HFFc6 (cell line): Measurements from ENCODE around the gene SGK2. TPM values are rescaled to one million over a fixed set of nuclear protein-coding genes. Genes with fewer than 3 reads are reported as not detected.

Experiments used
- DNase-seq: peaks from one replicate; pipeline ENCODE4 v3.0.0-alpha.2; 2018
- H3K27ac Mint-ChIP-seq: 2 replicates; pipeline ENCODE4 v1.8.0; 2020; ENCODE audit warnings: mild to moderate bottlenecking, mixed read lengths
- H3K27me3 Mint-ChIP-seq: 2 replicates; pipeline ENCODE4 v1.8.0; 2021; ENCODE audit warnings: mild to moderate bottlenecking, moderate library complexity, mixed read lengths; ENCODE audit not compliant: insufficient read depth
- H3K36me3 Mint-ChIP-seq: 2 replicates; pipeline ENCODE4 v1.8.0; 2021; ENCODE audit warnings: low read depth, mixed read lengths
- H3K4me1 Mint-ChIP-seq: 2 replicates; pipeline ENCODE4 v1.8.0; 2020; ENCODE audit warnings: low read depth, mixed read lengths
- H3K4me3 Mint-ChIP-seq: 2 replicates; pipeline ENCODE4 v1.8.0; 2020; ENCODE audit warnings: mild to moderate bottlenecking, moderate library complexity, mixed read lengths
- H3K9me3 Mint-ChIP-seq: 2 replicates; pipeline ENCODE4 v1.8.0; 2020; ENCODE audit warnings: mild to moderate bottlenecking, mixed read lengths
- total RNA-seq, 6 experiments: library from RNA; stranded (reverse); fragmentation: NEBNext Ultra II Directional; extraction: Animal tissue kit (Norgen Biotek cat#: 25700); gene quantifications; 2 replicates in 1 of 6; 3 replicates in 5 of 6; pipeline ENCODE4 v1.2.3, GENCODE V29; 2021
- TF ChIP-seq, protein P1 (sequence below): fragments of 200-600 bp; sonication (generic); IDR thresholded peaks from 2 replicates; pipeline ENCODE4 v1.5.0; 2021; ENCODE audit warnings: antibody characterized with exemption, mild to moderate bottlenecking

Gene SGK2
- total RNA-seq, 6 experiments from 2014 or later: 0.09 TPM; not detected in 5

- H3K27ac Mint-ChIP-seq: peak overlapping the region; percentile 93
- no peaks in the 10 kb centered on the region for H3K36me3 Mint-ChIP-seq
- DNase-seq: no peak
- no peaks in the 10 kb centered on the region; the same call in 1 of the 2 replicates for H3K27me3 Mint-ChIP-seq
- TF ChIP-seq, protein P1, sequence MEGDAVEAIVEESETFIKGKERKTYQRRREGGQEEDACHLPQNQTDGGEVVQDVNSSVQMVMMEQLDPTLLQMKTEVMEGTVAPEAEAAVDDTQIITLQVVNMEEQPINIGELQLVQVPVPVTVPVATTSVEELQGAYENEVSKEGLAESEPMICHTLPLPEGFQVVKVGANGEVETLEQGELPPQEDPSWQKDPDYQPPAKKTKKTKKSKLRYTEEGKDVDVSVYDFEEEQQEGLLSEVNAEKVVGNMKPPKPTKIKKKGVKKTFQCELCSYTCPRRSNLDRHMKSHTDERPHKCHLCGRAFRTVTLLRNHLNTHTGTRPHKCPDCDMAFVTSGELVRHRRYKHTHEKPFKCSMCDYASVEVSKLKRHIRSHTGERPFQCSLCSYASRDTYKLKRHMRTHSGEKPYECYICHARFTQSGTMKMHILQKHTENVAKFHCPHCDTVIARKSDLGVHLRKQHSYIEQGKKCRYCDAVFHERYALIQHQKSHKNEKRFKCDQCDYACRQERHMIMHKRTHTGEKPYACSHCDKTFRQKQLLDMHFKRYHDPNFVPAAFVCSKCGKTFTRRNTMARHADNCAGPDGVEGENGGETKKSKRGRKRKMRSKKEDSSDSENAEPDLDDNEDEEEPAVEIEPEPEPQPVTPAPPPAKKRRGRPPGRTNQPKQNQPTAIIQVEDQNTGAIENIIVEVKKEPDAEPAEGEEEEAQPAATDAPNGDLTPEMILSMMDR: peak; percentile 2; the same call in 1 of the 2 replicates
- peak overlapping the region; percentile 97 for H3K4me3 Mint-ChIP-seq
- H3K4me1 Mint-ChIP-seq: peaks cover 10% of the 10 kb centered on the region
- no peaks in the 10 kb centered on the region for H3K9me3 Mint-ChIP-seq
Measured at GRCh38 chr20:43514648-43514999, 44.2 kb upstream of the SGK2 start.

- TF ChIP-seq, protein P1: no peak
- Mint-ChIP-seq H3K9me3 (no peaks in the 10 kb centered on the region), H3K4me1 (peaks cover 10% of the 10 kb centered on the region), H3K36me3 (no peaks in the 10 kb centered on the region), H3K4me3 (peak overlapping the region; percentile 97; the same call in 1 of the 2 replicates), H3K27me3 (no peaks in the 10 kb centered on the region; the same call in 1 of the 2 replicates), H3K27ac (no peak overlapping the region; the same call in 1 of the 2 replicates)
- DNase-seq: no peak
Measured at GRCh38 chr20:43515628-43516027, 43.2 kb upstream of the SGK2 start.

DNA sequence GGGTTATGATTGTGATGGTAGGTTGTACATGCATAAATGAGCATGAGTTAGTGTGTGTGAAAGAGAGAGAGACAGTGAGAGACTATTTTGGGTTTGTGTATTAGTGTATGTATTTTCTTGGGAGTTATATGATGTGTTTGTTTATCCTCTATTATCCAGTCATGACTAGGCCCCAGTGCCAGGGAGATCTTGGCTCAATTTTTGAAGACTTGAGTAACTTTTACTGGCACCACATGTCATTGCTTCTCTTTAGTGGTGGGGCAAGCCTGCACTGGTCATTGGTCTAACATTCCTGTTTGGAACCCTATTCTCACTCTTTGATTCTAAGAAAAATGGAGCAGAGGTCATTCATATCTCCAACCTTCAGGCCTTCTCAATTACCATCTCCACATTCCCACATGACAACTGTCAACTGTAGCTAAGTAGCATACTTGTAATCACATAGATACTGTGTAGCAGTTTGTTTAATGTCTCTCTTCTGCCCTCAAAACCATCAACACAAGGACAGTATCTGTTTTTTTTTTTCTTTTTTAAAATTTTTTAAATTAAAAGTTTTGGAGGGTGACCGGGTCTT is 42.5 kb upstream of the SGK2 start:
- Mint-ChIP-seq H3K4me3 (no peak overlapping the region), H3K4me1 (peaks cover 10% of the 10 kb centered on the region), H3K27ac (no peak overlapping the region), H3K9me3 (no peaks in the 10 kb centered on the region), H3K27me3 (no peaks in the 10 kb centered on the region; the same call in 1 of the 2 replicates), H3K36me3 (no peaks in the 10 kb centered on the region)
- TF ChIP-seq, protein P1: no peak
- DNase-seq: no peak

- no peaks in the 10 kb centered on the region for H3K36me3 Mint-ChIP-seq
- H3K27ac Mint-ChIP-seq: no peak overlapping the region
- no peak overlapping the region for H3K4me3 Mint-ChIP-seq
- TF ChIP-seq, protein P1: no peak
- H3K9me3 Mint-ChIP-seq: no peaks in the 10 kb centered on the region
- no peak for DNase-seq
- peaks cover 10% of the 10 kb centered on the region for H3K4me1 Mint-ChIP-seq
- H3K27me3 Mint-ChIP-seq: peaks cover 3% of the 10 kb centered on the region
Measured at GRCh38 chr20:43520074-43520630, 38.7 kb upstream of the SGK2 start.

GRCh38 chr20:43525021-43525420 is 33.8 kb upstream of the SGK2 start:
- Mint-ChIP-seq H3K27me3 (peaks cover 5% of the 10 kb centered on the region), H3K36me3 (no peaks in the 10 kb centered on the region), H3K4me3 (no peak overlapping the region), H3K27ac (no peak overlapping the region), H3K9me3 (no peaks in the 10 kb centered on the region), H3K4me1 (peaks cover 5% of the 10 kb centered on the region; the same call in 1 of the 2 replicates)
- no peak for DNase-seq
- TF ChIP-seq, protein P1: no peak
